ENCODE measurements around the gene C20orf202. TPM values are rescaled to one million over a fixed set of nuclear protein-coding genes. Genes with fewer than 3 reads are reported as not detected.
A peak's percentile ranks its signal among the peaks of the same experiment; 100 is the strongest.
"Not testable (repeated sequence)": the region's sequence is repeated elsewhere in the genome, so short reads cannot be mapped to it uniquely, and the experiment has no call there.

C20orf202 gene
- total RNA-seq, 1 donor, result 0.09 TPM

- DNase-seq (ENCODE audit: low read depth), result no peak
- no peak overlapping the region for H3K4me3 ChIP-seq (ENCODE audit: low read depth, low read length)
- TF ChIP-seq CTCF (IDR thresholded peaks at IDR 0.05; ENCODE audit: insufficient read depth, low read length), result no peak
Observed at GRCh38 chr20:1241456-1241855, 38.2 kb downstream of the C20orf202 start.

- no peak for TF ChIP-seq CTCF (IDR thresholded peaks at IDR 0.05; ENCODE audit: insufficient read depth, low read length)
- no peak overlapping the region for H3K4me3 ChIP-seq (ENCODE audit: low read depth, low read length)
- no peak for DNase-seq (ENCODE audit: low read depth)
Observed at GRCh38 chr20:1242099-1242498, 38.8 kb downstream of the C20orf202 start.

GRCh38 chr20:1242530-1242929, 39.3 kb downstream of the C20orf202 start:
- H3K4me3 ChIP-seq (ENCODE audit: low read depth, low read length), result no peak overlapping the region
- peak; percentile 81 for DNase-seq (ENCODE audit: low read depth)
- no peak for TF ChIP-seq CTCF (IDR thresholded peaks at IDR 0.05; ENCODE audit: insufficient read depth, low read length)

- no peak for TF ChIP-seq CTCF (IDR thresholded peaks at IDR 0.05; ENCODE audit: insufficient read depth, low read length)
- DNase-seq (ENCODE audit: low read depth), result no peak
- H3K4me3 ChIP-seq (ENCODE audit: low read depth, low read length), result no peak overlapping the region
Observed at GRCh38 chr20:1245578-1245977, 42.3 kb downstream of the C20orf202 start.

GRCh38 chr20:1247689-1248088, 44.4 kb downstream of the C20orf202 start:
- H3K4me3 ChIP-seq (ENCODE audit: low read depth, low read length), result no peak overlapping the region
- no peak for DNase-seq (ENCODE audit: low read depth)
- TF ChIP-seq CTCF (IDR thresholded peaks at IDR 0.05; ENCODE audit: insufficient read depth, low read length), result no peak

- H3K4me3 ChIP-seq (ENCODE audit: low read depth, low read length); DNase-seq (ENCODE audit: low read depth): not testable (repeated sequence)
Observed at GRCh38 chr20:1250282-1250681, 47.0 kb downstream of the C20orf202 start.

- DNase-seq (ENCODE audit: low read depth), result no peak
- no peak for TF ChIP-seq CTCF (IDR thresholded peaks at IDR 0.05; ENCODE audit: insufficient read depth, low read length)
Observed at GRCh38 chr20:1252416-1252815, 49.2 kb downstream of the C20orf202 start.

More at GRCh38 chr20:1252416-1252815, 49.2 kb downstream of the C20orf202 start:
- no peak overlapping the region for H3K4me3 ChIP-seq (ENCODE audit: low read depth, low read length)

All from fibroblast of the aortic adventitia (primary cell).